Activated T-cell treated with anti-CD3 and anti-CD28 coated beads, Interleukin-2, amount 50 U/mL, for 48 hours (primary cell): Measurements from ENCODE around the gene RAPGEFL1.
"Not testable (repeated sequence)": the region's sequence is repeated elsewhere in the genome, so short reads cannot be mapped to it uniquely, and the experiment has no call there.

ENCODE experiments used
- DNase-seq, 2 experiments: peaks; one replicate each; pipeline ENCODE4 v3.0.0-alpha.2; 2020

RAPGEFL1 gene

GRCh38 chr17:40218006-40218739, 40.9 kb downstream of the RAPGEFL1 start:
- DNase-seq: no peak

- peak; percentile 97 to 98 for DNase-seq
Observed at GRCh38 chr17:40218740-40219593, 41.7 kb downstream of the RAPGEFL1 start, which contains the start of gene WIPF2. Gene WIPF2 (plus strand): TSS chr17:40219304. CDS start chr17:40256460, 37,156 bp downstream.

- peak; percentile 56 to 59 for DNase-seq
Observed at GRCh38 chr17:40219594-40220338, 42.5 kb downstream of the RAPGEFL1 start.

GRCh38 chr17:40224718-40225550, 47.7 kb downstream of the RAPGEFL1 start:
- no peak for DNase-seq

GRCh38 chr17:40229146-40229545, 51.9 kb downstream of the RAPGEFL1 start:
- not testable (repeated sequence) for DNase-seq

GRCh38 chr17:40230670-40231069, 53.4 kb downstream of the RAPGEFL1 start:
- DNase-seq: no peak

- not testable (repeated sequence) for DNase-seq
Observed at GRCh38 chr17:40231928-40232327, 54.7 kb downstream of the RAPGEFL1 start.

- DNase-seq: no peak
Observed at GRCh38 chr17:40241252-40241834, 64.1 kb downstream of the RAPGEFL1 start.

- no peak for DNase-seq
Observed at GRCh38 chr17:40242774-40243173, 65.5 kb downstream of the RAPGEFL1 start.

GRCh38 chr17:40243761-40244160, 66.5 kb downstream of the RAPGEFL1 start:
- DNase-seq: no peak

GRCh38 chr17:40244255-40244654, 67.0 kb downstream of the RAPGEFL1 start:
- no peak for DNase-seq
